Peyer's patch (tissue), 4 donors: Measurements from ENCODE around the gene PIK3C2G.

Experiments used
- CTCF ChIP-seq, 6 experiments: fragments of 450-650 bp in 4 of 6; fragments of 200-600 bp in 2 of 6; sonication (generic) in 1 of 6; IDR thresholded peaks; one replicate each; pipeline ENCODE4 v1.5.1; 2017 to 2019; ENCODE audit warnings: antibody characterized with exemption in 6 of 6, mild to moderate bottlenecking in 3 of 6, moderate library complexity in 1 of 6
- POLR2A ChIP-seq, 2 donors: fragments of 450-650 bp; IDR thresholded peaks; one replicate each; pipeline ENCODE4 v1.5.1; 2017; ENCODE audit warnings: antibody characterized with exemption in 2 of 2, mild to moderate bottlenecking in 2 of 2, moderate library complexity in 2 of 2

- no peak for TF ChIP-seq CTCF (IDR thresholded peaks at IDR 0.05)
- no peak for TF ChIP-seq POLR2A (IDR thresholded peaks at IDR 0.05)
These were observed 19.4 kb downstream of the PIK3C2G start for GRCh38 chr12:18280728-18281127.
